ENCODE results near the gene GZMB. TPM values are rescaled to one million over a fixed set of nuclear protein-coding genes. Genes with fewer than 3 reads are reported as not detected.
"Not testable (repeated sequence)": the region's sequence is repeated elsewhere in the genome, so short reads cannot be mapped to it uniquely, and the experiment has no call there.

GZMB gene
- total RNA-seq, 4 donors from 2014 or later: 2.5 to 2.6 TPM; not detected in 2

GRCh38 chr14:24597403-24597802, 36.6 kb downstream of the GZMB start:
- H3K27me3 ChIP-seq: no peaks in the 10 kb centered on the region
- H3K9me3 ChIP-seq: peaks cover 5% of the 10 kb centered on the region in 2 donors
- H3K4me1 ChIP-seq: no peaks in the 10 kb centered on the region
- no peaks in the 10 kb centered on the region for H3K36me3 ChIP-seq
- no peak overlapping the region for H3K27ac ChIP-seq
- TF ChIP-seq POLR2A (IDR thresholded peaks at IDR 0.05) (no peak), EP300 (IDR thresholded peaks at IDR 0.05; ENCODE audit: low read depth) (no peak), CTCF (IDR thresholded peaks at IDR 0.05) (no peak)
- no peak for DNase-seq
- no peak overlapping the region for H3K4me3 ChIP-seq
- in situ Hi-C loops (cut with MboI; ENCODE audit: low pct_ligation_motif_present in 1 of 4, low pct_unique_long_range_greater_than_20kb in 1 of 4, low sequenced_read_pairs in 3 of 4) (no loop called here), intact Hi-C loops (cut with DNase I; ENCODE audit: low total_unique reads) (no loop called here)

GRCh38 chr14:24595073-24595808, 38.7 kb downstream of the GZMB start:
- in situ Hi-C loops (cut with MboI; ENCODE audit: low pct_ligation_motif_present in 1 of 4, low pct_unique_long_range_greater_than_20kb in 1 of 4, low sequenced_read_pairs in 3 of 4): no loop called here
- no peaks in the 10 kb centered on the region for H3K27me3 ChIP-seq
- no peak overlapping the region for H3K4me3 ChIP-seq
- no peaks in the 10 kb centered on the region for H3K4me1 ChIP-seq
- TF ChIP-seq POLR2AphosphoS5 (IDR thresholded peaks at IDR 0.05): no peak
- TF ChIP-seq EP300 (IDR thresholded peaks at IDR 0.05; ENCODE audit: low read depth): no peak
- TF ChIP-seq POLR2A (IDR thresholded peaks at IDR 0.05): no peak
- TF ChIP-seq CTCF (IDR thresholded peaks at IDR 0.05): no peak
- no peak for DNase-seq
- intact Hi-C loops (cut with DNase I; ENCODE audit: low total_unique reads): no loop called here
- peaks cover 5% of the 10 kb centered on the region in 2 donors for H3K9me3 ChIP-seq
- H3K27ac ChIP-seq: no peak overlapping the region
- H3K36me3 ChIP-seq: no peaks in the 10 kb centered on the region
- 50 to 73% methylated on average over 1 to 3 of the region's 3 CpGs for WGBS, 2 donors (ENCODE audit: low coverage in 1 of 2)

GRCh38 chr14:24591004-24591403, 43.0 kb downstream of the GZMB start:
- H3K27ac ChIP-seq; DNase-seq; H3K4me1 ChIP-seq; H3K9me3 ChIP-seq; H3K36me3 ChIP-seq; in situ Hi-C loops (cut with MboI; ENCODE audit: low pct_ligation_motif_present in 1 of 4, low pct_unique_long_range_greater_than_20kb in 1 of 4, low sequenced_read_pairs in 3 of 4); H3K4me3 ChIP-seq; H3K27me3 ChIP-seq; intact Hi-C loops (cut with DNase I; ENCODE audit: low total_unique reads): not testable (repeated sequence)
- WGBS, 2 donors (ENCODE audit: low coverage in 1 of 2): 75 to 77% methylated on average over 2 of the region's 2 CpGs

GRCh38 chr14:24584402-24584801, 49.6 kb downstream of the GZMB start:
- DNase-seq; H3K9me3 ChIP-seq; H3K36me3 ChIP-seq; intact Hi-C loops (cut with DNase I; ENCODE audit: low total_unique reads); H3K4me1 ChIP-seq; in situ Hi-C loops (cut with MboI; ENCODE audit: low pct_ligation_motif_present in 1 of 4, low pct_unique_long_range_greater_than_20kb in 1 of 4, low sequenced_read_pairs in 3 of 4); H3K4me3 ChIP-seq; H3K27me3 ChIP-seq; H3K27ac ChIP-seq: not testable (repeated sequence)
- WGBS, 2 donors (ENCODE audit: low coverage in 1 of 2): 56 to 100% methylated on average over 1 to 3 of the region's 3 CpGs

Other genes with a start within 250 kb of the GZMB start
- 10 to 100 TPM in 1 of 4 donors, 1 to 10 TPM in 3; 2.6 to 11.4 (median 9.0) TPM for gene NYNRIN, start 235.2 kb downstream of the GZMB start, total RNA-seq
- gene CBLN3, start 204.5 kb downstream of the GZMB start, total RNA-seq: 1 to 10 TPM in 3 of 4 donors, under 1 TPM in 1; 0.79 to 9.7 (median 1.6) TPM
- 100 to 1,000 TPM in 2 of 4 donors, 10 to 100 TPM in 2; 65.7 to 129 (median 101) TPM for gene KHNYN, start 204.2 kb downstream of the GZMB start, total RNA-seq
- 100 to 1,000 TPM in 1 of 4 donors, 10 to 100 TPM in 3; 18.3 to 202 (median 39.3) TPM for gene SDR39U1, start 191.4 kb downstream of the GZMB start, total RNA-seq
- not detected for gene CMA1, start 125.9 kb downstream of the GZMB start, total RNA-seq
- gene CTSG, start 57.9 kb downstream of the GZMB start, total RNA-seq: under 1 TPM in 1 of 4 donors, not detected in 3; 0.82 TPM
- 1 to 10 TPM in 2 of 4 donors, not detected in 2; 1.9 to 4.0 TPM for gene GZMH, start 24.5 kb downstream of the GZMB start, total RNA-seq